KOPT-K1 (cell line): ENCODE measurements around the gene NPHS2.

ENCODE experiments used
- H3K27ac ChIP-seq: fragments of 200-600 bp; sonication (generic); 2 replicates; pipeline ENCODE4 v1.5.1; 2016; ENCODE audit warnings: antibody characterized with exemption, mild to moderate bottlenecking, low read depth, low read length; ENCODE audit not compliant: poor library complexity, severe bottlenecking
- H3K36me3 ChIP-seq: fragments of 200-600 bp; sonication (generic); 2 replicates; pipeline ENCODE4 v1.5.1; 2017; ENCODE audit warnings: antibody characterized with exemption, mild to moderate bottlenecking, low read length, moderate library complexity; ENCODE audit not compliant: insufficient read depth
- H3K9me3 ChIP-seq: fragments of 200-600 bp; sonication (generic); 2 replicates; pipeline ENCODE4 v1.5.1; 2017; ENCODE audit warnings: antibody characterized with exemption, low read length, mild to moderate bottlenecking; ENCODE audit not compliant: insufficient read depth, poor library complexity, severe bottlenecking

Gene NPHS2

GRCh38 chr1:179506199-179506598, 69.5 kb downstream of the NPHS2 start:
- Histone ChIP-seq H3K36me3 (no peaks in the 10 kb centered on the region), H3K27ac (no peak overlapping the region), H3K9me3 (no peaks in the 10 kb centered on the region)
